ENCODE measurements around the gene PSMD4.

Gene PSMD4

GRCh38 chr1:151289080-151289935 is 34.8 kb downstream of the PSMD4 start:
- no peak for TF ChIP-seq Cebpa-rat (IDR thresholded peaks at IDR 0.05)
- Histone ChIP-seq H3K4me2 (peak overlapping the region; percentile 42 to 75 (median 61)), H3K9ac (peak overlapping the region; percentile 11 to 60 (median 50); a peak in 15 of 22 replicates), H3K9me3 (replicated peaks in 1 of 11) (no peaks in the 10 kb centered on the region), H3K27ac (peak overlapping the region in 8 of 11 experiments; percentile 17 to 61 (median 45); a peak in 14 of 22 replicates), H3K36me3 (peaks cover 84 to 97% (median 93%) of the 10 kb centered on the region in 11 experiments), H4K20me1 (peaks cover 55 to 97% (median 78%) of the 10 kb centered on the region in 11 experiments), H3K27me3 (no peaks in the 10 kb centered on the region), H3K4me1 (peaks cover 51 to 75% (median 68%) of the 10 kb centered on the region in 10 experiments), H3K4me3 (no peak overlapping the region; a peak in 1 of 20 replicates)

- H3K4me3 ChIP-seq: no peak overlapping the region; a peak in 1 of 20 replicates
- H3K36me3 ChIP-seq: peaks cover 85 to 97% (median 95%) of the 10 kb centered on the region in 11 experiments
- peak overlapping the region; percentile 42 to 75 (median 61) for H3K4me2 ChIP-seq
Observed at GRCh38 chr1:151289991-151290708, 35.6 kb downstream of the PSMD4 start.

GRCh38 chr1:151290709-151291303 is 36.3 kb downstream of the PSMD4 start:
- Histone ChIP-seq H3K9me3 (replicated peaks in 1 of 11) (no peaks in the 10 kb centered on the region), H3K4me2 (peak overlapping the region in 8 of 11 experiments; percentile 12 to 75 (median 60); a peak in 16 of 22 replicates), H3K4me3 (no peak overlapping the region), H3K36me3 (peaks cover 85 to 97% (median 95%) of the 10 kb centered on the region in 11 experiments), H3K27me3 (no peaks in the 10 kb centered on the region), H3K9ac (peak overlapping the region in 7 of 11 experiments; percentile 30 to 54 (median 40); a peak in 7 of 22 replicates), H4K20me1 (peaks cover 44 to 97% (median 64%) of the 10 kb centered on the region in 11 experiments), H3K4me1 (peaks cover 50 to 79% (median 76%) of the 10 kb centered on the region in 10 experiments), H3K27ac (peak overlapping the region in 8 of 11 experiments; percentile 26 to 61 (median 50); a peak in 15 of 22 replicates)
- no peak for TF ChIP-seq Cebpa-rat (IDR thresholded peaks at IDR 0.05)

More at GRCh38 chr1:151289991-151290708, 35.6 kb downstream of the PSMD4 start:
- Histone ChIP-seq H3K27ac (peak overlapping the region in 8 of 11 experiments; percentile 17 to 61 (median 50); a peak in 14 of 22 replicates), H4K20me1 (peaks cover 47 to 97% (median 70%) of the 10 kb centered on the region in 11 experiments), H3K9ac (peak overlapping the region in 10 of 11 experiments; percentile 37 to 60 (median 50); a peak in 14 of 22 replicates), H3K4me1 (peaks cover 50 to 75% (median 70%) of the 10 kb centered on the region in 10 experiments), H3K27me3 (no peaks in the 10 kb centered on the region), H3K9me3 (replicated peaks in 1 of 11) (no peaks in the 10 kb centered on the region)
- no peak for TF ChIP-seq Cebpa-rat (IDR thresholded peaks at IDR 0.05)

- Histone ChIP-seq H3K9ac (peak overlapping the region; percentile 18 to 77 (median 54); a peak in 19 of 22 replicates), H3K4me3 (peak overlapping the region in 2 of 10 experiments; percentile 13 to 18; a peak in 3 of 20 replicates), H4K20me1 (peaks cover 31 to 85% (median 48%) of the 10 kb centered on the region in 11 experiments; a peak in 21 of 22 replicates), H3K9me3 (replicated peaks in 1 of 11) (no peaks in the 10 kb centered on the region), H3K4me1 (peaks cover 50 to 79% (median 76%) of the 10 kb centered on the region in 10 experiments), H3K4me2 (peak overlapping the region; percentile 4 to 94 (median 87)), H3K36me3 (peaks cover 85 to 97% (median 95%) of the 10 kb centered on the region in 11 experiments), H3K27me3 (no peaks in the 10 kb centered on the region), H3K27ac (peak overlapping the region in 10 of 11 experiments; percentile 2 to 92 (median 78); a peak in 19 of 22 replicates)
- peak in 1 of 11 experiments; percentile 73; a peak in 2 of 22 replicates for TF ChIP-seq Cebpa-rat (IDR thresholded peaks at IDR 0.05)
Observed at GRCh38 chr1:151292207-151293030, 37.9 kb downstream of the PSMD4 start.

GRCh38 chr1:151293093-151293492 is 38.6 kb downstream of the PSMD4 start:
- peaks cover 85 to 97% (median 95%) of the 10 kb centered on the region in 11 experiments for H3K36me3 ChIP-seq

GRCh38 chr1:151294742-151295462 is 40.4 kb downstream of the PSMD4 start:
- H3K9me3 ChIP-seq (replicated peaks in 1 of 11): no peaks in the 10 kb centered on the region
- peaks cover 8 to 60% (median 23%) of the 10 kb centered on the region in 11 experiments; a peak in 16 of 22 replicates for H4K20me1 ChIP-seq
- peak overlapping the region in 5 of 11 experiments; percentile 79 to 92 (median 88); a peak in 5 of 22 replicates for H3K27ac ChIP-seq
- peak overlapping the region in 6 of 11 experiments; percentile 20 to 74 (median 39); a peak in 4 of 22 replicates for H3K9ac ChIP-seq
- TF ChIP-seq Cebpa-rat (IDR thresholded peaks at IDR 0.05): no peak
- H3K4me2 ChIP-seq: peak overlapping the region in 8 of 11 experiments; percentile 67 to 94 (median 87); a peak in 15 of 22 replicates
- H3K27me3 ChIP-seq: no peaks in the 10 kb centered on the region
- H3K4me3 ChIP-seq: no peak overlapping the region
- H3K36me3 ChIP-seq: peaks cover 85 to 97% (median 95%) of the 10 kb centered on the region in 11 experiments
- peaks cover 33 to 57% (median 55%) of the 10 kb centered on the region in 10 experiments for H3K4me1 ChIP-seq

More at GRCh38 chr1:151293093-151293492, 38.6 kb downstream of the PSMD4 start:
- Histone ChIP-seq H3K4me2 (peak overlapping the region; percentile 4 to 94 (median 85); a peak in 21 of 22 replicates), H3K4me1 (peaks cover 50 to 75% (median 73%) of the 10 kb centered on the region in 10 experiments), H4K20me1 (peaks cover 24 to 78% (median 41%) of the 10 kb centered on the region in 11 experiments; a peak in 21 of 22 replicates), H3K9me3 (replicated peaks in 1 of 11) (no peaks in the 10 kb centered on the region), H3K9ac (peak overlapping the region; percentile 18 to 74 (median 54); a peak in 19 of 22 replicates), H3K27ac (peak overlapping the region in 10 of 11 experiments; percentile 19 to 92 (median 78); a peak in 18 of 22 replicates), H3K27me3 (no peaks in the 10 kb centered on the region), H3K4me3 (peak overlapping the region in 2 of 10 experiments; percentile 9 to 14; a peak in 5 of 20 replicates)
- TF ChIP-seq Cebpa-rat (IDR thresholded peaks at IDR 0.05): no peak
